Tibial nerve (tissue), 4 donors: Measurements from ENCODE around the gene AFG1L. TPM values are rescaled to one million over a fixed set of nuclear protein-coding genes. Genes with fewer than 3 reads are reported as not detected.

Experiments used
- DNase-seq, 2 donors: peaks; one replicate each; pipeline ENCODE4 v3.0.0-alpha.2; 2019; ENCODE audit warnings: low spot score in 2 of 2
- H3K27ac ChIP-seq, 4 donors: fragments of 200-600 bp; sonication (generic) in 3 of 4; one replicate each; pipeline ENCODE4 v1.5.1; 2017 to 2019; ENCODE audit warnings: mild to moderate bottlenecking in 1 of 4
- H3K27me3 ChIP-seq, 2 donors: fragments of 200-600 bp; sonication (generic) in 1 of 2; one replicate each; pipeline versions ENCODE4 v1.5.1 to v1.6.0; 2017 to 2019
- H3K36me3 ChIP-seq, 3 donors: fragments of 200-600 bp; sonication (generic); one replicate each; pipeline ENCODE4 v1.5.1; 2018 to 2019
- H3K4me1 ChIP-seq, 4 donors: fragments of 200-600 bp; sonication (generic) in 3 of 4; one replicate each; pipeline ENCODE4 v1.5.1; 2017 to 2019
- H3K4me3 ChIP-seq, 4 donors: fragments of 200-600 bp; sonication (generic) in 3 of 4; one replicate each; pipeline ENCODE4 v1.5.1; 2017 to 2019; ENCODE audit warnings: mild to moderate bottlenecking in 1 of 4, moderate library complexity in 1 of 4
- H3K9me3 ChIP-seq, 4 donors: fragments of 200-600 bp; sonication (generic) in 3 of 4; one replicate each; pipeline ENCODE4 v1.5.1; 2017 to 2019
- EP300 ChIP-seq, 2 donors: sonication (generic); formaldehyde crosslinking; IDR thresholded peaks; one replicate each; pipeline ENCODE4 v1.6.1; 2017; ENCODE audit warnings: antibody characterized with exemption in 2 of 2, mild to moderate bottlenecking in 1 of 2
- POLR2A ChIP-seq, 2 donors: fragments of 450-650 bp; IDR thresholded peaks; one replicate each; pipeline ENCODE4 v1.6.1; 2017; ENCODE audit warnings: antibody characterized with exemption in 2 of 2, mild to moderate bottlenecking in 2 of 2, moderate library complexity in 2 of 2
- WGBS, 2 donors: methylation state at CpG; one replicate each; pipeline ENCODE4 v1.1.5; 2018; 5-methylcytosine and 5-hydroxymethylcytosine counted together
- total RNA-seq, 4 donors: library from RNA; depleted of rRNA; stranded (reverse); fragments of >200 nt; gene quantifications; one replicate each; pipeline ENCODE4 v1.1.0, GENCODE V29; 2016
- TF ChIP-seq, protein P1 (sequence below), 5 experiments: fragments of 200-600 bp in 3 of 5; fragments of 450-650 bp in 2 of 5; sonication (generic) in 3 of 5; IDR thresholded peaks; one replicate each; pipeline ENCODE4 v1.5.1; 2016 to 2019; ENCODE audit warnings: antibody characterized with exemption in 5 of 5, mild to moderate bottlenecking in 3 of 5, moderate library complexity in 2 of 5

The AFG1L gene
- total RNA-seq, 4 donors from 2014 or later = 2.0 to 5.2 (median 4.1) TPM

DNA sequence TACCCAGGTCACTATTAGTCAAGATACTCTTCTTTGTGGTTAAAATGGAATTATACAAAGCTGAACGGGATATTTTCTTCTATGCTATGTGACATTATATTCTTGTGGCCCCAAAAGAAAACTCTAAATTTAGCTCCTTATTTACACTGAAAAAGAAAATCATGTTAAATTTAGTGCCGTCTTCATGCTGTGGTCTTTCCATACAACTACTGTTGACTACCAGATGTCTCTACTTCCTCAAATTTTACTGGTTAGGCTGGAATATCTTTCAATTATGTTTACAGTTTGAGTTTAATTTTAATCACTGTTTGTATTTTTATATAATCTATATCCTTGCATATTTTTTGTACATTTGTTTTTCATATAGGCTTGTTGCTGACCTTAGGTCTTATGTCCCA, 170.2 kb downstream of the AFG1L start:
- no peaks in the 10 kb centered on the region for H3K36me3 ChIP-seq

DNA sequence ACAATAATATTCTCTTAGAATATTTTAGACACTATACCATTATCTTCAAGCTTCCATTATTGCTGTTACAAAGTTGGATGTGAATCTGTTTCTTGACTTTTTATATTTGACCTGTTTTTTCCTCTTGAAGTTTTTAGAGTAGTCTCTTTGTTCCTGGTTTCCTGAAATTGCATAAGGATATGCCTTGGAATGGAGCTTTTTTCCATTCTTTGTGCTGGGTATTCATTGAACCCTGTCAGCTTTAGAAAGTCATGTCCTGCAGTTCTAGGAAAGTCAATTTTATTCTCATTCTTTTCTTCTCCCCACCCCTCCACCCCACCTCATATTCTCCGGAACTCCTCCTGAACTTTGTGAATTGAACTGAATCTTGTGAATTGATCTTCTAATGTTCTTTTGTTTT, 173.5 kb downstream of the AFG1L start:
- no peak for DNase-seq
- 81 to 82% methylated on average over 1 of the region's 1 CpG for WGBS, 2 donors
- H3K4me3 ChIP-seq = no peak overlapping the region

More for the DNA sequence above, 170.2 kb downstream of the AFG1L start:
- 79 to 82% methylated on average over 2 of the region's 2 CpGs for WGBS, 2 donors
- Histone ChIP-seq H3K27me3 (no peaks in the 10 kb centered on the region), H3K9me3 (no peaks in the 10 kb centered on the region), H3K27ac (no peak overlapping the region), H3K4me3 (no peak overlapping the region), H3K4me1 (peaks cover 0 to 23% (median 8%) of the 10 kb centered on the region in 4 donors)
- DNase-seq = no peak
- TF ChIP-seq POLR2A (IDR thresholded peaks at IDR 0.05) = no peak

DNA sequence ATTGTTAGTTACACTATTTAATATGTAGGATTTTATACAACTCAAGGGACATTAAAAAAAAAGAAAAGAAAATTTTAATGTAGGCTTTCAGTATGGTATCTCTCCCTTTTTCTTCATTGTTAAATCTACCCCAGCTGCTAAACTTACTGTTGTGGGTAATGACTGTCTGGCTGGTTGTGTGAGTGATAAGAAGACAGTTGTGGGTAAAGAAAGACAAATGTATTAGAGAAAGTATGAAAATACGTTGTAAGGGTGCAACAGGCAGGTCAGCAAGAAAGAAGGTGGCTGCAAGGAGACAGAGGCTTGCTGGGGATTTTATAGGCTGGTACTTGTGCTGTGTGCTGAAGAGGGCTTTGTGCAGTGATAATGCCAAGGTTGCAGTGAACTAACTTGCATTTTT, 174.5 kb downstream of the AFG1L start:
- no peak overlapping the region for H3K27ac ChIP-seq
- H3K27me3 ChIP-seq = no peaks in the 10 kb centered on the region
- H3K9me3 ChIP-seq = no peaks in the 10 kb centered on the region
- no peaks in the 10 kb centered on the region for H3K36me3 ChIP-seq
- WGBS, 2 donors = 78 to 81% methylated on average over 1 of the region's 1 CpG
- H3K4me3 ChIP-seq = no peak overlapping the region
- H3K4me1 ChIP-seq = peaks cover 0 to 6% (median under 1%) of the 10 kb centered on the region in 4 donors
- TF ChIP-seq EP300 (IDR thresholded peaks at IDR 0.05) = no peak
- DNase-seq = no peak

More for the DNA sequence above, 173.5 kb downstream of the AFG1L start:
- H3K36me3 ChIP-seq = no peaks in the 10 kb centered on the region
- H3K9me3 ChIP-seq = no peaks in the 10 kb centered on the region
- H3K4me1 ChIP-seq = peaks cover 0 to 14% (median 4%) of the 10 kb centered on the region in 4 donors
- TF ChIP-seq POLR2A (IDR thresholded peaks at IDR 0.05) (no peak), EP300 (IDR thresholded peaks at IDR 0.05) (no peak)
- TF ChIP-seq, protein P1, sequence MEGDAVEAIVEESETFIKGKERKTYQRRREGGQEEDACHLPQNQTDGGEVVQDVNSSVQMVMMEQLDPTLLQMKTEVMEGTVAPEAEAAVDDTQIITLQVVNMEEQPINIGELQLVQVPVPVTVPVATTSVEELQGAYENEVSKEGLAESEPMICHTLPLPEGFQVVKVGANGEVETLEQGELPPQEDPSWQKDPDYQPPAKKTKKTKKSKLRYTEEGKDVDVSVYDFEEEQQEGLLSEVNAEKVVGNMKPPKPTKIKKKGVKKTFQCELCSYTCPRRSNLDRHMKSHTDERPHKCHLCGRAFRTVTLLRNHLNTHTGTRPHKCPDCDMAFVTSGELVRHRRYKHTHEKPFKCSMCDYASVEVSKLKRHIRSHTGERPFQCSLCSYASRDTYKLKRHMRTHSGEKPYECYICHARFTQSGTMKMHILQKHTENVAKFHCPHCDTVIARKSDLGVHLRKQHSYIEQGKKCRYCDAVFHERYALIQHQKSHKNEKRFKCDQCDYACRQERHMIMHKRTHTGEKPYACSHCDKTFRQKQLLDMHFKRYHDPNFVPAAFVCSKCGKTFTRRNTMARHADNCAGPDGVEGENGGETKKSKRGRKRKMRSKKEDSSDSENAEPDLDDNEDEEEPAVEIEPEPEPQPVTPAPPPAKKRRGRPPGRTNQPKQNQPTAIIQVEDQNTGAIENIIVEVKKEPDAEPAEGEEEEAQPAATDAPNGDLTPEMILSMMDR (IDR thresholded peaks at IDR 0.05) = no peak
- no peaks in the 10 kb centered on the region for H3K27me3 ChIP-seq
- no peak overlapping the region for H3K27ac ChIP-seq

DNA sequence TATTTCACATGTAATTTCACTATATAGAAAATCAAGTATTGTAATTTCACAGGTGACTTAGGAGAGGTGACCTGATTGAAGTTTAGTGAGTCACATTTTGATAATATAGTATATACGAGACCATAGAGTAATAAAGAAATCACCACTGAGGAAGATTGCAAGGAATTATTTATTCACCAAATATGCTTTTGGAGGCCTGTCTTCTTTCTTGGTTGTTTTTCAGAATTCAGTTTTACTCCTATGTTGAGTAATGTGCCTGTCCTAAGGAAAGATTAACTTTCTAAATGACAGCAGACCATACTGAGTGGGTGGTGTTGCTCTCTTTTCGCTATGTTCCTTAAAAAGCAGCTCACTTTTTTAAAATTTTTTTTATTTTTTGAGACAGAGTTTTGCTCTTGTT, 178.3 kb downstream of the AFG1L start:
- H3K36me3 ChIP-seq = peaks cover 0 to 12% (median 0%) of the 10 kb centered on the region in 3 donors

DNA sequence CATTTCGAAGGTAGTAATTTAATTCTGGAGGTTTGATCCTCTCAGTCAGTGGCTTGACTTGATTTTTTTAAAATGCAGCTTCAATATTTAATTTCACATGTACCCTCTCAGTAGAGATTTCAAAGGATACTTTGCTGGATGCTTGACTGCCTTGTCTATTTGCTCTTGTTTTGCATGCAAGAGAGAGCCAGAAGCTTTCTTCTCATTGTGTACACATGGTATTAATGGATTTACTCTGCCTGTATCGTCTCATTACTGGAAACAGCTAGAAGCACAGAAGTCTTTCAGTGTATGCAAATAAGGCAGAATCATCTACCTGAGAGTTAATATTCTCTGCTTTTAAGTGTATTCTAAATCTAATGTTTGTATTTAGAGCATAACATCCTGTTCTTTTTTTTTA, 181.5 kb downstream of the AFG1L start:
- Histone ChIP-seq H3K27me3 (no peaks in the 10 kb centered on the region), H3K4me1 (no peaks in the 10 kb centered on the region), H3K36me3 (peaks cover 0 to 36% (median 0%) of the 10 kb centered on the region in 3 donors), H3K27ac (no peak overlapping the region), H3K9me3 (no peaks in the 10 kb centered on the region), H3K4me3 (no peak overlapping the region)
- 75 to 89% methylated on average over 2 of the region's 2 CpGs for WGBS, 2 donors
- TF ChIP-seq EP300 (IDR thresholded peaks at IDR 0.05) = no peak
- no peak for TF ChIP-seq POLR2A (IDR thresholded peaks at IDR 0.05)
- TF ChIP-seq, protein P1 (IDR thresholded peaks at IDR 0.05) = no peak
- no peak for DNase-seq

More for the DNA sequence above, 178.3 kb downstream of the AFG1L start:
- WGBS, 2 donors = 93 to 94% methylated on average over 2 of the region's 2 CpGs
- DNase-seq = no peak
- H3K27me3 ChIP-seq = no peaks in the 10 kb centered on the region
- no peaks in the 10 kb centered on the region for H3K9me3 ChIP-seq
- H3K4me1 ChIP-seq = no peaks in the 10 kb centered on the region
- TF ChIP-seq EP300 (IDR thresholded peaks at IDR 0.05) = no peak
- no peak for TF ChIP-seq POLR2A (IDR thresholded peaks at IDR 0.05)
- TF ChIP-seq, protein P1 (IDR thresholded peaks at IDR 0.05) = no peak
- H3K4me3 ChIP-seq = no peak overlapping the region
- H3K27ac ChIP-seq = no peak overlapping the region

DNA sequence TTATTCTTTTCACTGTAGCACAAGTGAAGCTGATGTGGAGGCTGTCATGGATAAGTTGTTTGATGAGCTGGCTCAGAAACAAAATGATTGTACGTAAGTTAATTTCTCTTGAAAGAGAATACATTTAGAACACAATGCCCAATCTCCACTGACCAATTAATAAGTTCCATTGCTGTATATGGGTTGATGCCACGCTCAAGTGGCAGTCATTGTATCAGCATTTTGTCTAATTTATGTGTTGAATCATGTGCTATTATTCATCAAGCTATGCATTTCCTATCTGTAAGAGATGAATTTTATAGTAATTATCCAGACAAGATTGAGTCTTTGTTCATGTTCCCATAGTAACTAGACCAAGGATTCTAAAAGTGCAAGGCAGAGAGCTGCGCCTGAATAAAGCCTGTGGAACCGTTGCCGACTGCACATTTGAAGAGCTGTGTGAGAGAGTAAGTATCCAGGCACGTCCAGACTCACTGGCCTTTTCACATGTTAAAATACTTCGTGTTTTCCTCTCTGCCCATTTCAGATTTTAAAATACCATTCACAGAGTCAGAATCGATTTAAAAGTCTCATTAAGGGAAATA, 182.1 kb downstream of the AFG1L start:
- no peak for DNase-seq
- H3K36me3 ChIP-seq = peaks cover 0 to 36% (median 0%) of the 10 kb centered on the region in 3 donors
- no peak for TF ChIP-seq EP300 (IDR thresholded peaks at IDR 0.05)
- TF ChIP-seq, protein P1 (IDR thresholded peaks at IDR 0.05) = no peak
- no peak for TF ChIP-seq POLR2A (IDR thresholded peaks at IDR 0.05)
- H3K4me3 ChIP-seq = no peak overlapping the region
- no peak overlapping the region for H3K27ac ChIP-seq
- 69 to 71% methylated on average over 8 of the region's 8 CpGs for WGBS, 2 donors
- H3K9me3 ChIP-seq = no peaks in the 10 kb centered on the region
- H3K4me1 ChIP-seq = no peaks in the 10 kb centered on the region
- no peaks in the 10 kb centered on the region for H3K27me3 ChIP-seq
